GM12878 (cell line): ENCODE results near the gene ZNF775. TPM values are rescaled to one million over a fixed set of nuclear protein-coding genes. Genes with fewer than 3 reads are reported as not detected.

Experiments
- BCL3 ChIP-seq: IDR thresholded peaks from 2 replicates; pipeline ENCODE4 v1.6.1; 2011; ENCODE audit warnings: borderline replicate concordance, low read depth, mild to moderate bottlenecking, moderate library complexity, low read length; ENCODE audit not compliant: insufficient read depth, poor library complexity, severe bottlenecking
- CHD2 ChIP-seq: IDR thresholded peaks from 2 replicates; pipeline ENCODE4 v1.6.1; 2011; ENCODE audit warnings: low read depth, low read length, improper control_type of control experiment, borderline replicate concordance
- EP300 ChIP-seq, 2 experiments: fragments of 150-350 bp in 1 of 2; IDR thresholded peaks; 2 replicates each; pipeline ENCODE4 v1.6.1; 2011 to 2012; ENCODE audit warnings: low read depth in 2 of 2, low read length in 2 of 2, borderline replicate concordance in 1 of 2, improper control_type of control experiment in 1 of 2, inconsistent platforms in 1 of 2; ENCODE audit not compliant: control insufficient read depth in 1 of 2
- FOS ChIP-seq: IDR thresholded peaks from 3 replicates; pipeline ENCODE4 v1.6.1; 2011; ENCODE audit warnings: borderline replicate concordance; ENCODE audit not compliant: insufficient read length; ENCODE audit errors: extremely low read depth
- IKZF1 ChIP-seq: fragments of 450-650 bp; conservative IDR thresholded peaks from 2 replicates; pipeline ENCODE4 v1.6.1; 2017; ENCODE audit warnings: antibody characterized with exemption, mild to moderate bottlenecking
- MLLT1 ChIP-seq: fragments of 450-650 bp; IDR thresholded peaks from 2 replicates; pipeline ENCODE4 v1.6.1; 2016; ENCODE audit warnings: mild to moderate bottlenecking
- POLR2A ChIP-seq: IDR thresholded peaks from 2 replicates; pipeline ENCODE4 v1.6.1; 2011; ENCODE audit warnings: low read depth, mild to moderate bottlenecking, low read length
- RAD51 ChIP-seq: fragments of 450-650 bp; IDR thresholded peaks from 2 replicates; pipeline ENCODE4 v1.6.1; 2016; ENCODE audit warnings: moderate library complexity, mild to moderate bottlenecking, inconsistent platforms
- polyA plus RNA-seq, 11 experiments: library from polyadenylated mRNA; depleted of rRNA in 4 of 11; unstranded in 6 of 11; stranded (reverse) in 5 of 11; fragments of >200 nt; fragmentation: Nextera tagmentation in 4 of 11; fragmentation: Illumina TruSeq in 1 of 11; extraction: Ambion mirVana in 4 of 11; extraction: Trizol in 1 of 11; gene quantifications; 1 replicate in 1 of 11; 2 replicates in 10 of 11; pipeline versions ENCODE4 v1.2.1 to v1.2.3, GENCODE V29; 2011 to 2016; ENCODE audit warnings: inconsistent platforms in 2 of 11, missing spikeins in 2 of 11, low read depth in 1 of 11
- total RNA-seq, 4 experiments: library from RNA; depleted of rRNA in 3 of 4; stranded (reverse); fragments of >200 nt in 3 of 4; fragmentation: Illumina TruSeq in 1 of 4; extraction: Trizol in 1 of 4; gene quantifications; 2 replicates each; pipeline versions ENCODE4 v1.2.1 to v1.2.3, GENCODE V29; 2013 to 2021
- TF ChIP-seq, protein P1 (sequence below): fragments of 450-650 bp; conservative IDR thresholded peaks from 2 replicates; pipeline ENCODE4 v1.6.1; 2017; ENCODE audit warnings: mild to moderate bottlenecking, moderate library complexity
- TF ChIP-seq, protein P2 (sequence below): fragments of 150-350 bp; IDR thresholded peaks from 2 replicates; pipeline ENCODE4 v1.6.1; 2014; ENCODE audit warnings: mild to moderate bottlenecking, low read depth, low read length
- TF ChIP-seq, protein P3 (sequence below): fragments of 450-650 bp; formaldehyde crosslinking; IDR thresholded peaks from 2 replicates; pipeline ENCODE4 v1.4.0; 2022; ENCODE audit warnings: mild to moderate bottlenecking, moderate library complexity

ZNF775 gene
- total and polyA plus RNA-seq, 10 of the 15 experiments (the other 5 are each of a cell fraction or from before 2014, with no cell fraction given) = 0.05 to 14.3 (median 2.1) TPM

DNA sequence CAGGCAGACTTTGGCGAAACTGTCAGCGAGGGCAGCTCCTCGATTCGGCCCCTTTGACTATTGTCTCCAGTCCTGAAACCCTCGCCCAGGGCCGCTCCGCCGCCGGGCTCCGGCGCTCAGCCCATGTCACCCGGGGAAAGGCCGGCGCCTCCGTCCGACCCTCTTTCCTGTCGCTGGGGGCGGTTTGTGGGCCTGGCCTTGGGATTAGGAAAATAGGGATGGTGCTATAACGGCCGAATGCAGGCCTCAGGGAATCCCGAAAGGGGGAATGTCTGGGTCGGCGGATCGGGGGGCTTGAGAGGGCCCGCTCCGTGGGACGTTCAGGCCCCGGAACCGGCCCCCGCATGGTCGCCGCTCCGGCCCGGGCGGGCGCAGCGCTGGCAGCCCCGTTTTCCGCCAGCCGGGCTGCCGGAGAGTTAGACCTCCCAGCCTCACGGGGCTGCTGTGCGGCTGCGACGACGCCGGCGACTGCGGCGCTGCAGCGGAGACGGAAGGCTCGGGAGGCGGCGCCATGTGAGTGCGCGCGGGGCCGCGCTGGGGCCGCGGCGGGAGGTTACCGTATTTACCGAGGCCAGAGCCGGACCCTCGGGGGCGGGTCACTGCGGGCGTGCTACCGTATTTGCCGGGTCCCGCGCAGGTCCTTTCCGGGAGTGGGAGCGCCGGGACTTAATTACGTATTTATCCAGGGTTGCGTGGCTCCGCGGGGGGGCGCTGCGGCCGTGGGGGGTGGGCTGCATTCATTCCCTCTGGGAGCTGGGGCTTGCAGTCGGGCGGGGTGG lies 25.9 kb downstream of the ZNF775 start (continued):
- no peak for TF ChIP-seq FOS
- peak in 1 of 2 experiments; percentile 53; a peak in 1 of 4 replicates for TF ChIP-seq EP300 (IDR thresholded peaks at IDR 0.05; ENCODE audit: borderline replicate concordance in 1 of 2, control insufficient read depth in 1 of 2, low read depth in 2 of 2, low read length in 2 of 2)
- TF ChIP-seq CHD2 = peak; percentile 43; the same call in 1 of the 2 replicates
- TF ChIP-seq, protein P1, sequence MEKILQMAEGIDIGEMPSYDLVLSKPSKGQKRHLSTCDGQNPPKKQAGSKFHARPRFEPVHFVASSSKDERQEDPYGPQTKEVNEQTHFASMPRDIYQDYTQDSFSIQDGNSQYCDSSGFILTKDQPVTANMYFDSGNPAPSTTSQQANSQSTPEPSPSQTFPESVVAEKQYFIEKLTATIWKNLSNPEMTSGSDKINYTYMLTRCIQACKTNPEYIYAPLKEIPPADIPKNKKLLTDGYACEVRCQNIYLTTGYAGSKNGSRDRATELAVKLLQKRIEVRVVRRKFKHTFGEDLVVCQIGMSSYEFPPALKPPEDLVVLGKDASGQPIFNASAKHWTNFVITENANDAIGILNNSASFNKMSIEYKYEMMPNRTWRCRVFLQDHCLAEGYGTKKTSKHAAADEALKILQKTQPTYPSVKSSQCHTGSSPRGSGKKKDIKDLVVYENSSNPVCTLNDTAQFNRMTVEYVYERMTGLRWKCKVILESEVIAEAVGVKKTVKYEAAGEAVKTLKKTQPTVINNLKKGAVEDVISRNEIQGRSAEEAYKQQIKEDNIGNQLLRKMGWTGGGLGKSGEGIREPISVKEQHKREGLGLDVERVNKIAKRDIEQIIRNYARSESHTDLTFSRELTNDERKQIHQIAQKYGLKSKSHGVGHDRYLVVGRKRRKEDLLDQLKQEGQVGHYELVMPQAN = peak; percentile 85
- TF ChIP-seq, protein P2, sequence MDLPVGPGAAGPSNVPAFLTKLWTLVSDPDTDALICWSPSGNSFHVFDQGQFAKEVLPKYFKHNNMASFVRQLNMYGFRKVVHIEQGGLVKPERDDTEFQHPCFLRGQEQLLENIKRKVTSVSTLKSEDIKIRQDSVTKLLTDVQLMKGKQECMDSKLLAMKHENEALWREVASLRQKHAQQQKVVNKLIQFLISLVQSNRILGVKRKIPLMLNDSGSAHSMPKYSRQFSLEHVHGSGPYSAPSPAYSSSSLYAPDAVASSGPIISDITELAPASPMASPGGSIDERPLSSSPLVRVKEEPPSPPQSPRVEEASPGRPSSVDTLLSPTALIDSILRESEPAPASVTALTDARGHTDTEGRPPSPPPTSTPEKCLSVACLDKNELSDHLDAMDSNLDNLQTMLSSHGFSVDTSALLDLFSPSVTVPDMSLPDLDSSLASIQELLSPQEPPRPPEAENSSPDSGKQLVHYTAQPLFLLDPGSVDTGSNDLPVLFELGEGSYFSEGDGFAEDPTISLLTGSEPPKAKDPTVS = 0 out of 2 replicates have a peak, but pooled peaks have one; percentile 44
- TF ChIP-seq RAD51 = no peak
- TF ChIP-seq, protein P3, sequence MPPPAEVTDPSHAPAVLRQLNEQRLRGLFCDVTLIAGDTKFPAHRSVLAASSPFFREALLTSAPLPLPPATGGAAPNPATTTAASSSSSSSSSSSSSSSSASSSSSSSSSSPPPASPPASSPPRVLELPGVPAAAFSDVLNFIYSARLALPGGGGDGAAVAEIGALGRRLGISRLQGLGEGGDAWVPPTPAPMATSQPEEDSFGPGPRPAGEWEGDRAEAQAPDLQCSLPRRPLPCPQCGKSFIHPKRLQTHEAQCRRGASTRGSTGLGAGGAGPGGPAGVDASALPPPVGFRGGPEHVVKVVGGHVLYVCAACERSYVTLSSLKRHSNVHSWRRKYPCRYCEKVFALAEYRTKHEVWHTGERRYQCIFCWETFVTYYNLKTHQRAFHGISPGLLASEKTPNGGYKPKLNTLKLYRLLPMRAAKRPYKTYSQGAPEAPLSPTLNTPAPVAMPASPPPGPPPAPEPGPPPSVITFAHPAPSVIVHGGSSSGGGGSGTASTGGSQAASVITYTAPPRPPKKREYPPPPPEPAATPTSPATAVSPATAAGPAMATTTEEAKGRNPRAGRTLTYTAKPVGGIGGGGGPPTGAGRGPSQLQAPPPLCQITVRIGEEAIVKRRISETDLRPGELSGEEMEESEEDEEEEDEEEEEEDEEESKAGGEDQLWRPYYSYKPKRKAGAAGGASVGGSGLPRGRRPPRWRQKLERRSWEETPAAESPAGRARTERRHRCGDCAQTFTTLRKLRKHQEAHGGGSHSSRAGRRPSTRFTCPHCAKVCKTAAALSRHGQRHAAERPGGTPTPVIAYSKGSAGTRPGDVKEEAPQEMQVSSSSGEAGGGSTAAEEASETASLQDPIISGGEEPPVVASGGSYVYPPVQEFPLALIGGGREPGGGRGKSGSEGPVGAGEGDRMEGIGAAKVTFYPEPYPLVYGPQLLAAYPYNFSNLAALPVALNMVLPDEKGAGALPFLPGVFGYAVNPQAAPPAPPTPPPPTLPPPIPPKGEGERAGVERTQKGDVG (CRISPR knock-in tag) = no peak
- peak; percentile 94 for TF ChIP-seq POLR2A
- peak; percentile 44 for TF ChIP-seq BCL3
- TF ChIP-seq IKZF1 = peak; percentile 92
- TF ChIP-seq MLLT1 = no peak
